NOMO-1 treated with dmso at 0.1 percent for 144 hours (cell line): ENCODE data around the gene RFPL3.

ENCODE experiments used
- DNase-seq: peaks from one replicate; lab custom pipeline; 2025; ENCODE audit not compliant: unreplicated experiment; lab: John Stamatoyannopoulos, UW

The RFPL3 gene

GRCh38 chr22:32410459-32410858 is 52.8 kb downstream of the RFPL3 start:
- DNase-seq, result no peak
